ENCODE results near the gene CNEP1R1. TPM values are rescaled to one million over a fixed set of nuclear protein-coding genes. Genes with fewer than 3 reads are reported as not detected.

Gene CNEP1R1
- total and polyA plus RNA-seq, 9 of the 15 experiments (the other 6 are each of a cell fraction or from before 2014, with no cell fraction given), result 7.6 to 20.1 (median 10.6) TPM

DNA sequence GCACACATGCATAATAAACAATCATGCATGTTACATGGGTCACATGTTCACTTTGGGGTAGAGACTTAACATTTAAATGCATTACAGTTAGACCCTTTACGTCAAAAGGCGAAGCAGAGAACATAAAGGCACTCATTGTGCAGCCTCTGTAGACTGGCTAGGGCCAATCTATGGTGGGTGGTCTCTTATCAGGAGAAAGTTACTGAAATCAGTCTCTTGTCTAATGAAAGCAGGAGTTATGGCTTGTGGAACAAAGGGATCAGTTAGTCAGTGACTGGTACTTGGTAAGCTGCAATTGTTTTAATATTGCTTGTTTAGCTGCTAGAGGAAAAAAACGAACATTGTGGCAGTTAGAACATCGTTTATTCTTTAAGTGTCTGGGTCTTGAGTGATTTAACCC, 1.4 kb upstream of the CNEP1R1 start (continued):
- no peak for TF ChIP-seq ZNF3 (CRISPR knock-in tag; IDR thresholded peaks at IDR 0.05)
- TF ChIP-seq ZBTB17 (CRISPR knock-in tag; IDR thresholded peaks at IDR 0.05), result no peak
- TF ChIP-seq SNRNP70 (optimal IDR thresholded peaks at IDR 0.05; ENCODE audit: low read depth, low read length), result no peak
- no peak for TF ChIP-seq HES1 (IDR thresholded peaks at IDR 0.05; ENCODE audit: low read depth)
- no peak for TF ChIP-seq NBN (IDR thresholded peaks at IDR 0.05; ENCODE audit: low read depth)
- no peak for TF ChIP-seq RBM15 (IDR thresholded peaks at IDR 0.05; ENCODE audit: insufficient read depth, low read length)
- TF ChIP-seq DEAF1 (CRISPR knock-in tag; IDR thresholded peaks at IDR 0.05), result no peak

DNA sequence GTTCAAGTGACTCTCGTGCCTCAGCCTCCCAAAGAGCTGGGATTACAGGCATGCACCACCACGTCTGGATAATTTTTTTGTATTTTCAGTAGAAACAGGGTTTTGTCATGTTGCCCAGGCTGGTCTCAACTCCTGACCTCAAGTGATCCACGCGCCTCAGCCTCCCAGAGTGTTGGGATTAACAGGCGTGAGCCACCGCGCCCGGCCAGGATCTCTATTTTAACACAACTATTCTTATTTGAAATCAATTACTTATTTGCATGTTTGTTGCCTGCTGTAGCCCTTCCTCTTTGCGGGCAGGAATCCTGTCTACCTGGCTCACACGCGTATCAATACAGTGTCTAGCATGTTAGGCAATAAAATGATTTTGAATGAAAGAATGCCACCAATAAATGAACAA, 818 bp upstream of the CNEP1R1 start:
- CTCF ChIA-PET (ENCODE audit: low intra/inter-chr PET ratio), result interaction anchor here (1.0 to 3.9 kb wide), 3 partner anchors 183 to 189 kb away, joined by 6 to 44 read pairs (median 7); no protein-coding TSS in a partner anchor
- H3K9me3 ChIP-seq (replicated peaks; ENCODE audit: control insufficient read depth, insufficient read depth, low read depth, low read length), result no peaks in the 10 kb centered on the region
- TF ChIP-seq, protein P1, sequence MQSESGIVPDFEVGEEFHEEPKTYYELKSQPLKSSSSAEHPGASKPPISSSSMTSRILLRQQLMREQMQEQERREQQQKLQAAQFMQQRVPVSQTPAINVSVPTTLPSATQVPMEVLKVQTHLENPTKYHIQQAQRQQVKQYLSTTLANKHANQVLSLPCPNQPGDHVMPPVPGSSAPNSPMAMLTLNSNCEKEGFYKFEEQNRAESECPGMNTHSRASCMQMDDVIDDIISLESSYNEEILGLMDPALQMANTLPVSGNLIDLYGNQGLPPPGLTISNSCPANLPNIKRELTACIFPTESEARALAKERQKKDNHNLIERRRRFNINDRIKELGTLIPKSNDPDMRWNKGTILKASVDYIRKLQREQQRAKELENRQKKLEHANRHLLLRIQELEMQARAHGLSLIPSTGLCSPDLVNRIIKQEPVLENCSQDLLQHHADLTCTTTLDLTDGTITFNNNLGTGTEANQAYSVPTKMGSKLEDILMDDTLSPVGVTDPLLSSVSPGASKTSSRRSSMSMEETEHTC (IDR thresholded peaks at IDR 0.05), result no peak
- TF ChIP-seq ZSCAN29 (IDR thresholded peaks at IDR 0.05), result no peak
- no peak for TF ChIP-seq IRF2 (CRISPR knock-in tag; IDR thresholded peaks at IDR 0.05)
- TF ChIP-seq, protein P2, sequence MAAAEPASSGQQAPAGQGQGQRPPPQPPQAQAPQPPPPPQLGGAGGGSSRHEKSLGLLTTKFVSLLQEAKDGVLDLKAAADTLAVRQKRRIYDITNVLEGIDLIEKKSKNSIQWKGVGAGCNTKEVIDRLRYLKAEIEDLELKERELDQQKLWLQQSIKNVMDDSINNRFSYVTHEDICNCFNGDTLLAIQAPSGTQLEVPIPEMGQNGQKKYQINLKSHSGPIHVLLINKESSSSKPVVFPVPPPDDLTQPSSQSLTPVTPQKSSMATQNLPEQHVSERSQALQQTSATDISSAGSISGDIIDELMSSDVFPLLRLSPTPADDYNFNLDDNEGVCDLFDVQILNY (CRISPR knock-in tag; IDR thresholded peaks at IDR 0.05), result no peak
- TF ChIP-seq ARHGAP35 (IDR thresholded peaks at IDR 0.05; ENCODE audit: partially characterized antibody), result no peak
- no peak for TF ChIP-seq ZZZ3 (IDR thresholded peaks at IDR 0.05)
- TF ChIP-seq ZNF232 (CRISPR knock-in tag; IDR thresholded peaks at IDR 0.05), result no peak
- TF ChIP-seq, protein P3, sequence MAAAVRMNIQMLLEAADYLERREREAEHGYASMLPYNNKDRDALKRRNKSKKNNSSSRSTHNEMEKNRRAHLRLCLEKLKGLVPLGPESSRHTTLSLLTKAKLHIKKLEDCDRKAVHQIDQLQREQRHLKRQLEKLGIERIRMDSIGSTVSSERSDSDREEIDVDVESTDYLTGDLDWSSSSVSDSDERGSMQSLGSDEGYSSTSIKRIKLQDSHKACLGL (CRISPR knock-in tag; IDR thresholded peaks at IDR 0.05; ENCODE audit: borderline replicate concordance, poor library complexity, severe bottlenecking), result no peak
- TF ChIP-seq NBN (IDR thresholded peaks at IDR 0.05; ENCODE audit: low read depth), result no peak
- no peak for TF ChIP-seq ZNF12 (CRISPR knock-in tag; IDR thresholded peaks at IDR 0.05)
- TF ChIP-seq U2AF1 (optimal IDR thresholded peaks at IDR 0.05; ENCODE audit: low read depth, low read length), result no peak

More for the DNA sequence above, 818 bp upstream of the CNEP1R1 start:
- Histone ChIP-seq H3K27ac (ENCODE audit: extremely low read depth, low read depth, low read length) (no peak overlapping the region), H3K9me1 (ENCODE audit: control insufficient read depth, insufficient read depth, low read length) (no peaks in the 10 kb centered on the region), H3K4me1 (replicated peaks in 1 of 2; ENCODE audit: control insufficient read depth in 2 of 2, insufficient read depth in 2 of 2, low read length in 2 of 2) (peaks cover 0 to 9% of the 10 kb centered on the region in 2 experiments; a peak in 3 of 5 replicates), H2AFZ (ENCODE audit: low read depth, low read length) (peak overlapping the region; percentile 82), H4K20me1 (replicated peaks; ENCODE audit: control insufficient read depth, insufficient read depth, low read length) (no peaks in the 10 kb centered on the region), H3K36me3 (ENCODE audit: control insufficient read depth, insufficient read depth, low read length) (peaks cover 9% of the 10 kb centered on the region; the same call in 1 of the 3 replicates), H3K27me3 (ENCODE audit: control insufficient read depth in 2 of 2, insufficient read depth in 2 of 2, low read length in 2 of 2) (0 out of 5 replicates have a peak, but pooled peaks cover 0 to under 1% of the 10 kb centered on the region in 2 experiments), H3K4me3 (no peak overlapping the region), H3K4me2 (ENCODE audit: insufficient read depth, low read length) (peak overlapping the region; percentile 56), H3K9ac (ENCODE audit: insufficient read depth in 1 of 2, low read depth in 2 of 2, low read length in 2 of 2) (peak overlapping the region in 1 of 2 experiments; percentile 24; a peak in 1 of 4 replicates), H3K79me2 (ENCODE audit: control insufficient read depth, insufficient read depth, low read length) (peaks cover 16% of the 10 kb centered on the region)
- ATAC-seq (no peak), FAIRE-seq (no peak), DNase-seq (ENCODE audit: extremely low read depth in 1 of 4, low spot score in 3 of 4) (no peak)
- intact Hi-C loops (cut with micrococcal nuclease), result loop anchor here (2.0 kb wide), 1 partner anchor 65 kb away; no protein-coding TSS in a partner anchor
- WGBS (ENCODE audit: insufficient coverage, low coverage, missing lambda C conversion rate), result 85% methylated on average over 11 of the region's 11 CpGs
- no TSS peak for BruUV-seq (replicated peaks)
- POLR2A ChIA-PET, result interaction anchor here (1.3 kb wide), 1 partner anchor 186 kb away, joined by 9 read pairs; no protein-coding TSS in a partner anchor
- in situ Hi-C loops (cut with MboI), result loop anchor here (5.0 to 10.0 kb wide), 2 partner anchors 183 to 341 kb away; partner anchors contain the start of gene BRD7
